ENCODE measurements around the gene CCDC158.

- TF ChIP-seq CTCF (IDR thresholded peaks at IDR 0.05): no peak
- TF ChIP-seq POLR2A (IDR thresholded peaks at IDR 0.05): no peak
Observed at GRCh38 chr4:76322236-76322635, 98.7 kb downstream of the CCDC158 start.

All from Peyer's patch (tissue), 4 donors.